ENCODE data around the gene RNF19B.

RNF19B gene

GRCh38 chr1:32900371-32900955 is 64.1 kb downstream of the RNF19B start:
- Histone ChIP-seq H3K4me3 (replicated peaks; ENCODE audit: insufficient read depth, low read length) (no peak overlapping the region), H3K27me3 (ENCODE audit: insufficient read depth, poor library complexity, severe bottlenecking) (peaks cover 41% of the 10 kb centered on the region), H3K27ac (replicated peaks) (no peak overlapping the region)
- no peak for TF ChIP-seq GABPA (IDR thresholded peaks at IDR 0.05; ENCODE audit: low read depth)
- no peak for TF ChIP-seq POLR2AphosphoS5 (IDR thresholded peaks at IDR 0.05; ENCODE audit: low read depth)
- TF ChIP-seq REST (IDR thresholded peaks at IDR 0.05; ENCODE audit: insufficient replicate concordance, low read depth) = no peak
- no peak for DNase-seq (ENCODE audit: low read depth in 1 of 2, low spot score in 1 of 2)

DNA sequence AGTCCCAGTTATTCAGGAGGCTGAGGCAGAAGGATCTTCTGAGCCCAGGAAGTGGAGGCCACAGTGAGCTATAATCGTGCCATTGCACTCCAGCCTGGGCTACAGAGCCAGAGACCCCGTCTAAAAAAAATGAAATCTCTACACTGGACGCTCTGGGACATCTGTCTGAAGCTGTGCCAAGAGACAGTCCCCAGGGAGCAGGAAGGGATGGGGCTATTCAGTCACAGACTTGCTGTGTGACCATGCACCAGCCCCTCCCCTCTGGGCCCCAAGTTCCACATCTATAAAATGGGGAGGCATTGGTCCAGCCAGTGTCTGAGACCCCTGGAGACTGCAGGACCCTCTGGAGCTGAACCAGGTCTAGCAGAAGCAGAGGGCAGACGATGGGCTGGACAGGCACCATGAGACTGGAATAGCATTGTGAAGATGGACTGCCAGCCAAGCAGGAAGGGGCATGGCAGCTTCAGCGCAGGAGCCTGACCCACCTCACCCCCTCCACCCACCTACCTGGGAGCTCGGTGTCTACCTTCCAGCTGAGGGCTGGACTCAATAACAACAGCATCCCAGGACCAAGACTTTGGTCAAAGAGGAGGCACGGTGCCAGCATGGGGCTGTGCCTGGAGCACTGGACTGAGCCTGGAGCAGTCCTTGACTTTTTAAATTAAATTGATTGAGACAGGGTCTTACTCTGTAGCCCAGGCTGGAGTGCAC is 64.9 kb downstream of the RNF19B start:
- TF ChIP-seq REST (IDR thresholded peaks at IDR 0.05; ENCODE audit: insufficient replicate concordance, low read depth) (no peak), GABPA (IDR thresholded peaks at IDR 0.05; ENCODE audit: low read depth) (no peak), SPI1 (IDR thresholded peaks at IDR 0.05; ENCODE audit: borderline replicate concordance, low read depth) (no peak), POLR2AphosphoS5 (IDR thresholded peaks at IDR 0.05; ENCODE audit: low read depth) (no peak)
- TF ChIP-seq, protein P1, sequence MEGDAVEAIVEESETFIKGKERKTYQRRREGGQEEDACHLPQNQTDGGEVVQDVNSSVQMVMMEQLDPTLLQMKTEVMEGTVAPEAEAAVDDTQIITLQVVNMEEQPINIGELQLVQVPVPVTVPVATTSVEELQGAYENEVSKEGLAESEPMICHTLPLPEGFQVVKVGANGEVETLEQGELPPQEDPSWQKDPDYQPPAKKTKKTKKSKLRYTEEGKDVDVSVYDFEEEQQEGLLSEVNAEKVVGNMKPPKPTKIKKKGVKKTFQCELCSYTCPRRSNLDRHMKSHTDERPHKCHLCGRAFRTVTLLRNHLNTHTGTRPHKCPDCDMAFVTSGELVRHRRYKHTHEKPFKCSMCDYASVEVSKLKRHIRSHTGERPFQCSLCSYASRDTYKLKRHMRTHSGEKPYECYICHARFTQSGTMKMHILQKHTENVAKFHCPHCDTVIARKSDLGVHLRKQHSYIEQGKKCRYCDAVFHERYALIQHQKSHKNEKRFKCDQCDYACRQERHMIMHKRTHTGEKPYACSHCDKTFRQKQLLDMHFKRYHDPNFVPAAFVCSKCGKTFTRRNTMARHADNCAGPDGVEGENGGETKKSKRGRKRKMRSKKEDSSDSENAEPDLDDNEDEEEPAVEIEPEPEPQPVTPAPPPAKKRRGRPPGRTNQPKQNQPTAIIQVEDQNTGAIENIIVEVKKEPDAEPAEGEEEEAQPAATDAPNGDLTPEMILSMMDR (IDR thresholded peaks at IDR 0.05; ENCODE audit: insufficient read depth, low read length) = no peak
- peaks cover 35% of the 10 kb centered on the region for H3K27me3 ChIP-seq (ENCODE audit: insufficient read depth, poor library complexity, severe bottlenecking)
- no peak overlapping the region for H3K4me3 ChIP-seq (replicated peaks; ENCODE audit: insufficient read depth, low read length)
- no peak for DNase-seq (ENCODE audit: low read depth in 1 of 2, low spot score in 1 of 2)
- no peak overlapping the region for H3K27ac ChIP-seq (replicated peaks)

DNA sequence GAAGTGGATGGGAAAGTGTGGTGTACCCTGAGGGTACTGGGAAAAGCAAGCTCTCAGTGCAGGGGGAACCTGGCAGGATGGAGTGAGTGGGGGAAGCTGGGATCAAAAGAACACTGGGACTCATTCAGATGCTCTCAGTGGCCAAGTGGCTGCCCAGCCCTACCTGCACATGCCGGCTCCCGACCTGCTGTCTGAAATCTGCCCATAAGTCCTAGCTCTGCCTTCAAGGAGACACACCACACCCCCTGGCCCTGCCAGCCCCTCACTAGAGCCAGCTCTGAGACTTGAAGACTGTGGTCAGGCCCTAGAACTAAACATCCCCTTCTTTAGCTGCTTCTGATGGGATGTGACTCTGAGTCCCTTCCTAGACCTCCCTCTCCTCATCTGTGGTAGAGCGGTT is 65.7 kb downstream of the RNF19B start:
- DNase-seq (ENCODE audit: low read depth in 1 of 2, low spot score in 1 of 2) = no peak
- no peak overlapping the region for H3K4me3 ChIP-seq (replicated peaks; ENCODE audit: insufficient read depth, low read length)
- no peak overlapping the region for H3K27ac ChIP-seq (replicated peaks)
- peaks cover 37% of the 10 kb centered on the region for H3K27me3 ChIP-seq (ENCODE audit: insufficient read depth, poor library complexity, severe bottlenecking)
- TF ChIP-seq SPI1 (IDR thresholded peaks at IDR 0.05; ENCODE audit: borderline replicate concordance, low read depth) = no peak
- no peak for TF ChIP-seq REST (IDR thresholded peaks at IDR 0.05; ENCODE audit: insufficient replicate concordance, low read depth)
- no peak for TF ChIP-seq GABPA (IDR thresholded peaks at IDR 0.05; ENCODE audit: low read depth)
- TF ChIP-seq, protein P1 (IDR thresholded peaks at IDR 0.05; ENCODE audit: insufficient read depth, low read length) = no peak
- no peak for TF ChIP-seq POLR2AphosphoS5 (IDR thresholded peaks at IDR 0.05; ENCODE audit: low read depth)

Measured in HL-60 (cell line).